Measurements from ENCODE around the gene GYS2.
"Not testable (repeated sequence)": the region's sequence is repeated elsewhere in the genome, so short reads cannot be mapped to it uniquely, and the experiment has no call there.

GYS2 gene

DNA sequence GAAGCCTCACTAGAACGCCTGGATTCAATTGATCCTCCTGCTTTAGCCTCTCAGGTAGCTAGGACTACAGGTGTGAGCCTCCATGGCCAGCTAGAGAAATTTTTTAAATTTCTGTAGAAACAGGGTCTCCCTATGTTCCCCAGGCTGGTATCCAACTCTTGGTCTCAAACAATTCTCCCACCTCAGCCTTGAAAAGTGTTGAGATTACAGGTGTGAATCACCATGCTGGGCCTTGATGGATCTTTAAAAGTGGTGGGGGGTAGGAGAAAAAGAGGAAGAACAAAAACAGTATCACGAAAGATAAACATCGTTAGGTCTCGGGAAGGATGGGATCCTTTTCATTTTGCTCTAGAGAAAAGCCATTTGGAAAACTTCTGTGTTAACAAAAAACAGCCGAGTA, 4.5 kb downstream of the GYS2 start:
- no peak for DNase-seq (ENCODE audit: low spot score)

DNA sequence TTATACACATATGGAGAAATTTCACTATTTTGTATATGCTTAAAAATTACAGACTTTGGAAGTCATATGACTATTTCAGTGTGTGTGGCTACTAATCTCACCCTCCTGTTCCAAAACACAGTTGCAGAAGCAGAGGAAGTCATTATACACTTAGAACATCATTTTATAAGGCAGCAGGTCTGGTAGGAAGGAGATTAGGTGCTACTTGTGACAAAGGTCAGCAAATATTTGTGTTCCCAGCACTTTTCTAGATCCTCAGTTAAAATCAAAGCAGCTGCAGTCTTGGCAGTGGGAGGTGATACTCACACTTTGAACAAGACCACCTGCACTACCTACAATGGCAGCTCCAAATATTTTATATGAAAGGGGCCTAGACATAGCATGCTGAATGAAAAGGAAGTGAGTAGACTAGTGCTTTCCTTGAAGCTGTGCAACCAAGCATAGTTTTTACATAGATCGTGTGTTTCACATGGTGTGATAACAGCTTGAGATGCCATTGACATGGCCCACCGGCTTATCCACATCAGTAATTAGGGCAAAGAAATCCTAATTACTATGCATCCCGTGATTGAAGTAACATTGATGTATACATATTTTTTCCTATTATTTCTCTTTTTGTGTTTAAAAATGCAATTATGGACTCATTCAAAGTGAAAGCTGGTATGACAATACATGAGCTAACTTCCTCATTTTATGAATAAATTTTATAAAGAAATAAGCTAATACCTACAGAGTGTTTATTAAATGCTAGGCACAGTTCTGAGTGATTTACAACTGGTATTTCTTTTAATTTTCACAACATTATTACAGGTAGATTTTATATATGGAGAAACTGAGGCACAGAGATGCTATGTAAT, 5.3 kb downstream of the GYS2 start:
- DNase-seq (ENCODE audit: low spot score): no peak

DNA sequence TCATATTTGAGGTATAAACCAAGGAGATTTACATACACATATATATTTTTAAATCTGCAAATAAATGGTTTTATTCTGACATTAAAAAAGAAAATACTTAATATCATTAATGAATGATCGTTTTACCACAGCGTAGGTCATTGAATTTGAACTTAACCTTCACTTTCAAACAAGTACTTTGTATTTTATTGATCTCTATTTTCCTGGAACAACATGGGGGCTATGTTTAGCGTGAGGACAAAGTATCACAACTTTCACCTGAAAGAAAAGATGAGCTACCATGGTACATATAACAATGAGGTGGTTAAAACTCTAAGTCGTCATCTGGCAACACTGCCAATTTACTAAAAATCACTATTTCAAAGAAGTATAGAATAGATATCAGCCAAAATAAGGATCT, 6.0 kb downstream of the GYS2 start:
- no peak for DNase-seq (ENCODE audit: low spot score)

DNA sequence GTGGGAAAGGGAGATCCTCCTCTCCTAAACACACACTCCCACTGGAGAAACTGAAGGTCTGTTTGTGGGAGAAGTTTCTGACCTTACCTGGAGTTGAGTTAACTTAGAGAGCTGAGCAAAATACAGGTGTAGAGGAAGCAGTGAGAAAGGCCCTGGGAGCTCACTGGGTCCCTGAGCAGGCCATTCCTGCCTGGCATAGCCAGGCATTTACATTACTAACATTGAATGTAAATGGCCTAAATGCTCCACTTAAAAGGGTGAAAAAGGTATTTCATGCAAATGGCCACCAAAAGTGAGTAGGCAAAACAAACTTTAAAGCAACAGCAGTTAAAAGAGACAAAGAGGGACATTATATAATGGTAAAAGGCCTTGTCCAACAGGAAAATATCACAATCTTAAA, 9.3 kb downstream of the GYS2 start:
- DNase-seq (ENCODE audit: low spot score): not testable (repeated sequence)

DNA sequence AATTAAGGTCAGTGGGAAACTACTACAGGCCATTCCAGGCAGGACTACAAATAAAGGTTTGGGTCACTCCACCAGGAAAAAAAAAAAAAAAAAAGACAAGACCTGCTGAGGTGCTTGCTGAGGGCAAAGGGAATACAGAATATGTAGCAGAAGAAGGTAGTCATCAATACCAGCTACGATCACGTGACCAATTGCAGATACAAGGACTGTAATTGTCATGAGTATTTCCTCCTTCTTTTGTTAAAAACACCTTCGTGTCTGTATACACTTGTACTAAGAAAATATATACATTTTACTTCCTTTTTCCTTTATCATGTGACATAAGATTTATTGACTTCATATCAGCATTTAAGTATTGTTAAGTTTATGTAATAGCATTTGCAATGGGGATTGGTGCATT, 19.2 kb downstream of the GYS2 start:
- DNase-seq (ENCODE audit: low spot score): no peak

DNA sequence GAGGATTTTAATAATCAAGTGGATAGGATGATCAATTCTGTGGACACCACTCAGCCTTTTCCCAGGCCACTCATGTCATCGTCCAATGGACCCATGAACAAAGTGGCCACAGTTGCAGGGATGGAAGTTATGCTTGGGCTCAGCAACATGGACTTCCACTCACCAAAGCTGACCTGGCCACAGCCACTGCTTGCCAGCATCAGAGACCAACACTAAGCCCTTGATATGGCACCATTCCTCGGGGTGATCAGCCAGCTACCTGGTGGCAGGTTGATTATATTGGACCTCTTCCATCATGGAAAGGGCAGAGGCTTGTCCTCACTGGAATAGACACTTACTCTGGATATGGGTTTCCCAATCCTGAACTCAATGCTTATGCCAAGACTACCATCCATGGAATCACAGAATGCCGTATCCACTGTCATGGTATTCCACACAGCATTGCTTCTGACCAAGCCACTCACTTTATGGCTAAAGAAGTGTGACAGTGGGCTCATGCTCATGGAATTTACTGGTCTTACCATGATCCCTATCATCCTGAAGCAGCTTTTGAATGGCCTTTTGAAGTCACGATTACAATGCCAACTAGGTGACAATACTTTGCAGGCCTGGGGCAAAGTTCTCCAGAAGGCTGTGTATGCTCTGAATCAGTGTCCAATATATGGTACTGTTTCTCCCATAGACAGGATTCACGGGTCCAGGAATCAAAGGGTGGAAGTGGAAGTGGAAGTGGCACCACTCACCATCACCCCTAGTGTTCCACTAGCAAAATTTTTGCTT, 20.1 kb downstream of the GYS2 start:
- DNase-seq (ENCODE audit: low spot score): not testable (repeated sequence)

DNA sequence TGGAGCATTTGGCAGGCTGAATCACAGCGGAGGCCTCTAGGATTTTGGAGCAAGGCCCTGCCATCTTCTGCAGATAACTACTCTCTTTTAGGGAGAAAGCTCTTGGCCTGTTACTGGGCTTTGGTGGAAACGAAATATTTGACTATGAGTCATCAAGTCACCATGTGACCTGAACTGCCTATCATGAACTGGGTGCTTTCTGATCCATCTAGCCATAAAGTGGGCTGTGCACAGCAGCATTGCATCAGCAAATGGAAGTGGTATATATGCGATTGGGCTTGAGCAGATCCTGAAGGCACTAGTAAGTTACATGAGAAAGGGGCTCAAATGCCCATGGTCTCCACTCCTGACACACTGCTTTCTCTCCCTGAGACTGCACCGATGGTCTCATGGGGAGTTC, 21.1 kb downstream of the GYS2 start:
- no peak for DNase-seq (ENCODE audit: low spot score)

DNA sequence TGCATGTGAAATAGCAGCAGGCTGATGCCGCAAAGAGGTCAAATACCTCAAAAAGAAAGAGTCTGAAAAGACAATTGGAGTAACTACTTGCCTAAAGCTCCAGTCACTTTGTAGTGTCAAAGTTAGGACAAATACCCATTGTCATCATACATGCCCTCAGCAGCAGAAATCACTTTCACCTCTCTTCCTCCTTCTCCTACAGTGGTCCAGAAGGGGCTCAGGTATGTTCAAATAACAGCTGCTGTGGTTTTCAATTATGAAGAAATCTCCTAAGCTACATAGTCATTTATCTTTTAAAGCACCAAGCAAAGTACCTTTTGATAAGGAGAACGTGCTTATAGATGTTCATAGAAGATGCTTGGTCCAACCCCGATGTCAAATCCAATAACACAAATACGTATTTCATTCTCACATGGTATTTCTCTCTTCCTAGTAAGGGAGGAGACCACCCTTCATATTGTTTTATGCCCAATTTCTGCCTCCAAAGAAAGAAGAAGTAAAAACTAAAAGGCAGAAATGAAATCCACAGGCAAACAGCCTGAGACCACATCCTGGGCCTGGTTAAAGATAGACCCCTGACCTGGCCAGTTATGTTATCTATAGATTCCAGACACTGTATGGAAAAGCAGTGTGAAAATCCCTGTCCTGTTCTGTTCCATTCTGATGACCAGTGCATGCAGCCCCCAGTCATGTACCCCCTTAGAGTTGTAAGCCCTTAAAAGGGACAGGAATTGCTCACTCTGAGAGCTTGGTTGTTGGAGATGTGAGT, 23.7 kb downstream of the GYS2 start:
- no peak for DNase-seq (ENCODE audit: low spot score)

DNA sequence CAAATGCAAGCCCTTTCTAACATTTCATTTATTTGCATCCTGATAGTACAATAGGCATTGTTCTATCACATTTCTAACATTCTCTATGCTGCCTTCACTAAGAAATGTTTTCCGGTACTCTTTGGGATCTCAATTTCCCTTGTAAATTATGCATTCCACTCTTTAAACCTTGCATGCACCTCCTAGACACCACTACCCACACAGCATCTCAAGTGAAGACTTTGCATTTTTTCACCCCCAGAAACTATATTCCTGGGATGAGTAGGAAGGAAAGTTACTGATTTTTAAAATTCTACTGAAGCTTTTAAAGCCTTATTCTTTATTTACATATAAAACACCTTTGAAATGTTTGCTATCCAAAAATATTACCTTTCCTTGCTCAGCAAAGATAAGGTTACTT, 27.1 kb downstream of the GYS2 start:
- DNase-seq (ENCODE audit: low spot score): no peak

DNA sequence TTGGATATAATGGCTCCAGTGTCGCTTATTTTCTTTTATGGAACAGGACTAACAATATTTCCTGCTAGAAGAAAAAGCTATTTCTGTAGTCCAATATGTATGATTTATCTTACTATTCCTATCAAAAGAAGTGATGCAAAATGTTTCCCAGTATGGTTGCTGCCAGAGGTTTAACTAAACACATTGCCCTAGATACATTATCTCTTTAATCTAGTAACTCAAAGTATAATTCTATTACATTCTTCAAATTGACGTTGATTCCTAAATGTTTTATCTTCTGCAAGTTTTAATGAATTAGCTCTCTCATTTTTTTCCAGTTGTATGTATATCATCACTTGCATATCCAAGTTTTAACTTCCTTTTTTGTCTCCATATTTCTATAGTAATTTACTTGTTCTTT, 28.2 kb downstream of the GYS2 start:
- no peak for DNase-seq (ENCODE audit: low spot score)

DNA sequence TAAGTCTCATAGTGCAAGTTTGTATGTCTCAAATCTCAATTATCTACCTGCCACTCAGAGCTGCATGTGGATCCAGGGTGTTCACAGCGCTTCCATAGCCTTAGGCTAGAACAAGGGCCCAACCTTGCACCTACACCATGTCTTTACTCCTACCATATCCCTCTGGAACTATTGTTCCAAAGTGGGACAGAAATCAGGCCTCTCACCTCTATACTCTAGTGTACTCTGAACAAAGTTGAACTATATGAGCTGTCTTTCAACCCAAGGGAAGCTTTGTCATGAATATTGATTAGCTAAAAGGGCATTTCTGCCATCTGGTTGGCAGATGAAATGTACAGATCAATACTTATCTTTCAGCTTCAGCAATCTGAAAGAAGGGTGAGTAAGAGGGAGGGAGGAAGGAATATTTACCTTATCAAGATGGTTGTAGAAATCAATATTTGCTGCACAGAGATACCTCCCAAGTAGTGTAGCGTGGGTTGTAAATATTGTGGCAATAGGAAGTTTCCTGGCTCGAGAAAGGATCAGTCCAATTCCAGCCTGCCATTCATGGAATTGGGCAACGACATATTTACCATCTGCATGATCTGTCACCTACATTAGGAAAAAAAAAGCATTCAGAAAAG, 30.8 kb downstream of the GYS2 start:
- DNase-seq (ENCODE audit: low spot score): no peak

DNA sequence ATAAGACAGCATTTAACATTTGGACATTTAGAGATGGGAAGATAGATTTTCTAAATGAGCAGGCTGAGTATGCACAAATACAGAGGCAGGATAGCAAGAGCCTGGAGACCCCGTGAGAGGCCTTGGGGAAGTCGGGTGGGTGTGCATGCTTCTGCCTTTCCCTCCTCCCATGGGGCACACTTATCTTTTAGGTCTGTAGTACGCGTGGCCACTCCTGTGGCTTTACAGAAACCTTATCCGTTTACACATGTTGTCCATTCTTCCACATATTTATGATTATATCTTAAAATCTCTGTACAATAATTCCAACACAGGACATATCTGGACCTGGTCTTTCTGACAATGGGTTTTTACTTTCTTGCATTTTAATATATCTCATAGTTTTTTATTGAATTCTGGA, 33.6 kb downstream of the GYS2 start:
- DNase-seq (ENCODE audit: low spot score): no peak

DNA sequence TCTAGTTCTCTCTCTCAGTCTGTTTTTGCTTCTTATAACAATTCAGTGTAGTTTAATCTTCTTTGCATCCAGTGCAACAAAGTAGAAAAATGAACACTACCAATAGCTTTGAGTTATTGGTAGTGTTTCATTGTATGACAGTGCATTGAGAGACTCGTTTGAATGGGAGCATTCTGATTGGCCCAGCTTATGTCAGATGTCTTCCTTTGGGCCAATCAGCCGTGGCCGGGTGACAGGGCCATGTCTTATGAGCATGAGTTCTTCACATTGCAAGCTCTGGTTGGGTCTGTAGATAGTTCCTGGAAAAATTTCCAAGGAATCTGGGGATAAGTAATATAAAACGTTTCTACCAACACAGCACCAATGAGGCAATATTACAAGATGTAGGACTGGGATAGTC, 36.5 kb downstream of the GYS2 start:
- no peak for DNase-seq (ENCODE audit: low spot score)

DNA sequence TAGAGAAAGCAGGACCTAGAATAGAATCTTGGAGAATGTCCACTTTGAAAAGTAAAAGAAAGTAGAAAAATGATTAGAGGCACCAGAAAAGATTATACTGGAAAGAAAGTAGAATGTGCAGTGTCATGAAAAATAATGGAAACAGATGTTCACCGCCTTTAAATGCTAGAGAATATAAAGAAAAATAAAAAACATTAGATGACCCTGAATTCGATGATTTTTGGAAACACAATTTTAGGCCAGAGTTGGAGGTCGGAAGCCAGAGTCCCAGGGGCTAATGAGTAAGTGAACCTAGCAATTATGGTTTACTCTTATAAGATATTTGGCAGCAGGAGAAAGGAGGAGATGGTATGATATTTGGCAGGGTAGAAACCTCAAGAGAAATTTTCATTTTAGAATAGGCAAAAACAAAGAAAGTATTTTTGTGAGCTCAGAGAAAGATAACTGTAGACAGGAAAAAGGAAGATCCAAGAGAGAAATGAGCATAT, 37.7 kb downstream of the GYS2 start:
- no peak for DNase-seq (ENCODE audit: low spot score)

DNA sequence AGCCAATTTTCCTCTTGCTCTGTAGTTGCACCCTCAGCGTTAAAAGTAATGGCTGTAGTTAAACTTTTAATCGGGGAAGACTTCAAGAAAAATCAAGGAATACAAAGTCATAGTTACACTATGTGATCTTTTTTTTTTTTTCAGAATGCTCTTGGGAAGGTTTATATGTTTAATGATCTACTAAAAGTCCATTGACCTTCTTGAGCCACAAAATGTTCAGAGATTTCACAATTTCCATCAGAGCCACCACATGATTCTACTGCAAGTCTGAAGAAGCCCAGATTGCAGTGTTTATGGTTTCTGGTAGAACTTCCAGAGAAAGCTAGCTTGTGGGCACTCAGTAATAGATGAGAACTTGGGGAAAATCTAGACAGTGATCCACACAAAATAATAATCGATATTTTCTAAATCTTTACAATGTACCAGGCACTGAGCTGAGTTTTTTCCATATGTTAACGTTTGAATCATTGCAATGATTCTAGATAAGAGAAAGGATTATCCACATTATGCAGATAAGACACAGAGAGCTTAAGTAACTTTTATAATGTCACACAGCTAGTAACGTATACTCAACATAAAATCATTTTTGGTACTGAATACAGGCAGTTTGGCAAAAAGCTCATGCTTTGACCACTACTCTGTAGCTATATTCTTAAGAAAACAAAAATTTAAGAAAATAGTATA, 38.3 kb downstream of the GYS2 start:
- no peak for DNase-seq (ENCODE audit: low spot score)

DNA sequence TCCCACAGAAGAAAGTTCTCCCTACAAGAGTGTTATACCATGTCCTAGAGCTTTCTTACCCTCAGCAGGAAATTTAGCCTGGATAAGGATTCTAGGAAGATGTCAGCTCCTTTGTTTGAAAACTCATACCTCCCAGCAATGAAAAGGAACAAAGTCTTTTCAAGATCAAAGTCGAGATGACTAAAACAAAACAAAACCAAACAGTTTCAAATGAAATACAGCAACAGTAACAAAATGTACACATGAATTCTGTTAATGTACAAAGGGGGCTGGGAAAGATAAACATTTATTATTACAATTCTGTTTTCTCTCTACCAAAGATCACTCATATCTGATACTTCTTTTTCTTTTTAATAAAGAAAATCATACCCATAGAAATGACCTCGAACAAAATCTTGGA, 41.8 kb downstream of the GYS2 start:
- no peak for DNase-seq (ENCODE audit: low spot score)

DNA sequence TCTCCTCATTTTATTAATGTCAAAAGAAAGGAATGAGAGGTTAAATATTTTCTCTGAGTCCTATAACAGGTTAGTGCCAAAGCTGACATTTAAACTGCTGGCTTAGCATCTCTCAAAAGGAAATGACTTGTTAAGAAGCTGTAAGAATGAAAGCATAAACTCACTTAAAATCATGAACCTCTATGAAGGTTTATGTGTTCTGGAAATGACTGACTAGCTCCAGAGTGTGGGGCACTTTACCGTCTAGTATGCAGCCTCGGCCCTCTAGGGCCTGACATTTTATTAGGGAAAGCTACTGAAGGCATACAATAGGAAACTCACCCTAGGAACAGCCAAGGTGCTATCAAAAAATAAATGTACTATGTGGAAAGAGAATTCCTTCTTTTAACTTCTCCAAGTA, 43.5 kb downstream of the GYS2 start:
- DNase-seq (ENCODE audit: low spot score): no peak

DNA sequence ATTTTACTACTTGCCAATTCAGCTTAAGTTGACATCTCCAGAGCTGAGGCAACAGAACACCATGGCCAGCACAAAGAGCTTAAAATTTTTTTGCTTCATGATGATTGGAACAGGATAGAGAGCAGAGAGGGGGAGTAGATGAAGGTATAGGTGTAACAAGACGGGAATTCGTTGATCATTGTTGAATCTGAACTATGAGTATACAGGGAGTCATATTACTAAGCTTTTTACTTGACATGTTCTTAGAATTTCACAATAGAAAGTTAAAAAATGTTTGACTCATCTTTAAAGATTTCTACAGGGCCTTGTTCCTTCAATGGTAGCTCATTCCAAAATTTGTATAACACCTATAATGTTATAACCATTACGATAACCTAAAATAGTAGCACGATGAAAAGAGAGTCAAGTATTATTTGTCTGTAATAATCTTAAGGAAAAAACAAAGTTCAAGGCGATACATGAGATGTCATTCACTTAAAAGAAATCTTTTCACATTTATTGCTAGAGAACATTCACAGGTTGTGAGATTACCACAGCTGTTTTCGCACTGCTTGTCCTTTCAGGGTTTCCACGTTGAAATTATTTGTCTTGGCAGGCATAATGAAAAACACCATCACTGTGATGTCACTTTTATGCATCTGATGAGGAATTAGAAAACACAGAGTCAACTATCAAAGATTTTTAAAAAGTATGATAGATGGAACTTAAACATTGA, 44.6 kb downstream of the GYS2 start:
- DNase-seq (ENCODE audit: low spot score): no peak

DNA sequence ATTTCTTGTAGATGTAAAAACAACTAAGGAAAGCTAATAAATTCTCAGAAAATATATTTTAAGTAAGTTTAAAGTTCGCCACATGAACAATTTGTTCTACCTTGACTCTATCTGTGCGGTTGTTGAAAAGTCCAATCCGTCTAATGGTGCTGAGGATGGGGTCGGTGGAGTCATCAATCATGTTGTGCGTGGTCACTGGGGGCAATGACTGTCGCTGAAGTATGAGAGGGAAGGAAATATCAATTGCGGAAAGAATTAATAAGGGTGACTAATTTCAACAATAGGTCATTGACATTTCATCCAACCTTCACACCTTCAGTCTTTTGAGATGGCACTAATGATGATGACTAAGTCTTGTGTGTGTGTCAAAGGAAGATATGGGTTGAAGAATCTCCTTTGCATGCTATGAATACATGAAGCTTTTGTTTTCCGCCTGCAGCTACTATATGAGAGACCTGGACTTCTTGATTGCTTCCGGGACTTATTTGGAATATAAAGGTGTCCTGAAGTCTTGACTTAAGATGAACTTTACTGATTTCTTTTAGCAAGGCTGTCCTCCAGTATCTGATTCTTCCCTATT, 46.5 kb downstream of the GYS2 start:
- no peak for DNase-seq (ENCODE audit: low spot score)

DNA sequence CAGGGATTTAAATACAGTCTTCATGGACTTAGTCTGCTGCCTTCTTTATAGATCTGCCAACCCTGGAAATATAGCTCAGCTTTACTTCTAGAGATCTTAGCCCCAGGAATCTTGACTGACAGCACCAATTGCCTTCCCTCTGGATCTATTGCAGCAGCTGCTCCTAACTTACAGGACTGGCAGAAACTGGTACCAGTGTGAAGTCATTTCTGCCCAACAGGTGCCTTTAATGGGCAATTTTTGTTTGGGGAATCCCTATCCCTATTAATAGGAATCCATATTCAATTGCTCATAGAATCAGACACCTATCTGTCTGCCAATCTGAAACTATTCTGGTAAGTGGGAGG, 51.3 kb downstream of the GYS2 start:
- DNase-seq (ENCODE audit: low spot score): no peak

Data from Ammon's horn (tissue), 1 donor.